PFSK-1 (cell line): ENCODE results near the gene FARSB.

ENCODE experiments used
- FOXP2 ChIP-seq: optimal IDR thresholded peaks from 2 replicates; pipeline ENCODE3; 2011; ENCODE audit warnings: borderline replicate concordance, control low read depth, inconsistent platforms; ENCODE audit not compliant: insufficient read depth; ENCODE audit errors: extremely low read length, extremely low read depth
- POLR2AphosphoS5 ChIP-seq: IDR thresholded peaks from 2 replicates; pipeline ENCODE4 v1.6.1; 2012; ENCODE audit warnings: low read depth, mild to moderate bottlenecking, control low read depth, low read length, moderate library complexity
- SIN3A ChIP-seq: IDR thresholded peaks from 2 replicates; pipeline ENCODE4 v1.6.1; 2012; ENCODE audit warnings: mild to moderate bottlenecking, low read length, moderate library complexity, borderline replicate concordance; ENCODE audit not compliant: insufficient read depth
- TAF1 ChIP-seq: IDR thresholded peaks from 2 replicates; pipeline ENCODE4 v1.6.1; 2012; ENCODE audit warnings: low read length, control low read depth, borderline replicate concordance; ENCODE audit not compliant: insufficient read depth
- TF ChIP-seq, protein P1 (sequence below), 2 experiments: IDR thresholded peaks; 2 replicates each; pipeline versions ENCODE4 v1.6.1 to v1.8.0; 2011 to 2012; ENCODE audit warnings: low read depth in 2 of 2, low read length in 2 of 2, control low read depth in 1 of 2, inconsistent platforms in 1 of 2, mild to moderate bottlenecking in 1 of 2, moderate library complexity in 1 of 2; ENCODE audit not compliant: insufficient read depth in 1 of 2

FARSB gene

DNA sequence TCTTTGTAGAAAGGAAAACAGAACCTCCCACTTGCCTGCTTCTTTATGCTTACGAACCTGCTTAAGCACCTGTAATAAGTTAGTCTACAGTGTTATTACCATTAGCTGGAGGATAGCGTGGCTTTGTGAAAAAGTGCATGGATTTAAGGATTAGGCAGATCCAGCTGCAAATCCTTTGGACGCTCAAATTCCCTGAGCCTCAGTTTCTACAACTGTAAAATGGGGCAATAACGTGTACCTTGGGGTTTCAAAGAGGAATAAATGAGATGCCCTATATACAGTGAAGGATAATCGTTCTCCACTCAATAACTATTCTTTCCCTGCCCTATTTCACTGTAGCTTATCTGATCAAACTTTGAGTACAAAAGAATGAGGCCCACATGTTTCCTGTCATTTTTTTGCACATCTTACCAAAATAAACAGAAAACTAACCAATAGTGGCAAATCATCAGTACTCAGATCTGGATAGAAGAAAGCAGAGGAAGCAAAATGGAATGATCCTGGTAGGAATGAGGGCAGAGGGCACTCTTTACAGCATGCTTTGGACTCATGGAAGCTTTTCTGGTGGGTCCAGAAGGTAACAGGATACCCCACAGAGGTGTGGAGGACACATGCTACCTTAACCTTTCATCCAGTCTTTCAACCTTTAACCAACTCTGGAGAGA lies 30.3 kb upstream of the FARSB start:
- no peak for TF ChIP-seq SIN3A
- TF ChIP-seq FOXP2, result no peak
- TF ChIP-seq, protein P1, sequence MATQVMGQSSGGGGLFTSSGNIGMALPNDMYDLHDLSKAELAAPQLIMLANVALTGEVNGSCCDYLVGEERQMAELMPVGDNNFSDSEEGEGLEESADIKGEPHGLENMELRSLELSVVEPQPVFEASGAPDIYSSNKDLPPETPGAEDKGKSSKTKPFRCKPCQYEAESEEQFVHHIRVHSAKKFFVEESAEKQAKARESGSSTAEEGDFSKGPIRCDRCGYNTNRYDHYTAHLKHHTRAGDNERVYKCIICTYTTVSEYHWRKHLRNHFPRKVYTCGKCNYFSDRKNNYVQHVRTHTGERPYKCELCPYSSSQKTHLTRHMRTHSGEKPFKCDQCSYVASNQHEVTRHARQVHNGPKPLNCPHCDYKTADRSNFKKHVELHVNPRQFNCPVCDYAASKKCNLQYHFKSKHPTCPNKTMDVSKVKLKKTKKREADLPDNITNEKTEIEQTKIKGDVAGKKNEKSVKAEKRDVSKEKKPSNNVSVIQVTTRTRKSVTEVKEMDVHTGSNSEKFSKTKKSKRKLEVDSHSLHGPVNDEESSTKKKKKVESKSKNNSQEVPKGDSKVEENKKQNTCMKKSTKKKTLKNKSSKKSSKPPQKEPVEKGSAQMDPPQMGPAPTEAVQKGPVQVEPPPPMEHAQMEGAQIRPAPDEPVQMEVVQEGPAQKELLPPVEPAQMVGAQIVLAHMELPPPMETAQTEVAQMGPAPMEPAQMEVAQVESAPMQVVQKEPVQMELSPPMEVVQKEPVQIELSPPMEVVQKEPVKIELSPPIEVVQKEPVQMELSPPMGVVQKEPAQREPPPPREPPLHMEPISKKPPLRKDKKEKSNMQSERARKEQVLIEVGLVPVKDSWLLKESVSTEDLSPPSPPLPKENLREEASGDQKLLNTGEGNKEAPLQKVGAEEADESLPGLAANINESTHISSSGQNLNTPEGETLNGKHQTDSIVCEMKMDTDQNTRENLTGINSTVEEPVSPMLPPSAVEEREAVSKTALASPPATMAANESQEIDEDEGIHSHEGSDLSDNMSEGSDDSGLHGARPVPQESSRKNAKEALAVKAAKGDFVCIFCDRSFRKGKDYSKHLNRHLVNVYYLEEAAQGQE (IDR thresholded peaks at IDR 0.05; ENCODE audit: insufficient read depth in 1 of 2, low read depth in 2 of 2, low read length in 2 of 2), result no peak
- no peak for TF ChIP-seq POLR2AphosphoS5
- TF ChIP-seq TAF1, result no peak

GRCh38 chr2:222683805-222684204 lies 27.9 kb upstream of the FARSB start:
- TF ChIP-seq POLR2AphosphoS5 (no peak), TAF1 (no peak), SIN3A (no peak), FOXP2 (no peak)
- TF ChIP-seq, protein P1 (IDR thresholded peaks at IDR 0.05; ENCODE audit: insufficient read depth in 1 of 2, low read depth in 2 of 2, low read length in 2 of 2), result no peak

DNA sequence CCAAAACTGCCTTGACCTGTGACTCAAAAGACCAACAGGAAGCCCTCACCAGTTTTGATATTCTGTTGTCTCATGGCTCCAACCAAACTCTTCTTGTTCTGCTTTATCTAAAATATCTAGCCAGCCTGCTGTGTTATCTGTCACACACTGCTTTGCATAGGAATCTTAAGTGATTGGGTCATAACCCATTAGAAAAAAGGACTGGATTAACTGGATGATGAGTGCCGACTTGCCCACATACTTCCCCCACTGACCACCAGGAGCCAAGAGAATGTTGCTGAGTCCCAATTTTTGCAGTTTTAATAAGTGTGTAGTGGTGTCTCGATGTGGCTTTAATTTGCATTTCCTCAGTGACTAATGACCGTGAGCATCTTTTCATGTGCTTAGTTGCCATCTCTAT lies 22.1 kb upstream of the FARSB start:
- no peak for TF ChIP-seq POLR2AphosphoS5
- no peak for TF ChIP-seq FOXP2
- no peak for TF ChIP-seq TAF1
- TF ChIP-seq, protein P1 (IDR thresholded peaks at IDR 0.05; ENCODE audit: insufficient read depth in 1 of 2, low read depth in 2 of 2, low read length in 2 of 2), result no peak
- no peak for TF ChIP-seq SIN3A

GRCh38 chr2:222673883-222674282 lies 18.0 kb upstream of the FARSB start:
- TF ChIP-seq SIN3A (no peak), FOXP2 (no peak), TAF1 (no peak), POLR2AphosphoS5 (no peak)
- TF ChIP-seq, protein P1 (IDR thresholded peaks at IDR 0.05; ENCODE audit: insufficient read depth in 1 of 2, low read depth in 2 of 2, low read length in 2 of 2), result no peak

DNA sequence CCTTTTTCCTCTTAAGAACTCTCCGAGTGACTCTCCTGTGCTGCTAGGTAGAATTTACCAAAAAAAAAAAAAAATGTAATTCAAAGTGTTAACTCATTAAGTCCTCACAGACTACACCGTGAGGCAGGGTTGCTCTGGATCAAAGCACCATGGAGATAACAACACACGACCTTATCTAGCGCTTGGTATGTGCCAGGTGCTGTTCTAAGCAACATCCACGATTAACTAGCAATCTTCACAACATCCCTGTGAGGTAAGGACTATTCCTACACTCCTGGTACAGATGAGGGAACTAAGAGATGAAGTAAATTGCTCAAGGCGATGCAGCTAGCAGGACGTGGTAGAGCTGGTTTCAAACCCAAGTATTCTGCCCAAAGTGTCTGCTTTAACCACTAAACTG lies 17.4 kb upstream of the FARSB start:
- TF ChIP-seq TAF1, result no peak
- no peak for TF ChIP-seq SIN3A
- no peak for TF ChIP-seq FOXP2
- no peak for TF ChIP-seq POLR2AphosphoS5
- TF ChIP-seq, protein P1 (IDR thresholded peaks at IDR 0.05; ENCODE audit: insufficient read depth in 1 of 2, low read depth in 2 of 2, low read length in 2 of 2), result no peak
